ENCODE data around the gene CCNY. TPM values are rescaled to one million over a fixed set of nuclear protein-coding genes. Genes with fewer than 3 reads are reported as not detected.

The CCNY gene
- total RNA-seq, 1 experiment from 2014 or later, result 41.1 TPM

Other genes with a start within 250 kb of the CCNY start
- gene CUL2, start 246.2 kb upstream of the CCNY start, total RNA-seq (2014; rRNA removed; shearing (Covaris generic)), result 15.0 and 36.5 TPM in 2 replicates
- 18.9 and 38.6 TPM in 2 replicates for gene CREM, start 209.7 kb upstream of the CCNY start, total RNA-seq (2014; rRNA removed; shearing (Covaris generic))

Data from SJSA1 (cell line).